WTC11 (cell line): ENCODE results near the gene FYN.

ENCODE experiments used
- ATF1 ChIP-seq: sonication (generic); formaldehyde crosslinking; IDR thresholded peaks from 2 replicates; pipeline ENCODE4 v1.8.1; 2023; ENCODE audit warnings: mild to moderate bottlenecking, moderate library complexity, missing genetic modification reagents
- CREB1 ChIP-seq: sonication (generic); formaldehyde crosslinking; IDR thresholded peaks from 2 replicates; pipeline ENCODE4 v1.8.0; 2023; ENCODE audit warnings: mild to moderate bottlenecking, missing genetic modification reagents
- ESRRA ChIP-seq: sonication (generic); formaldehyde crosslinking; IDR thresholded peaks from 2 replicates; pipeline ENCODE4 v1.8.1; 2022; ENCODE audit warnings: mild to moderate bottlenecking, missing genetic modification reagents, borderline replicate concordance
- ETV6 ChIP-seq: sonication (generic); formaldehyde crosslinking; IDR thresholded peaks from 2 replicates; pipeline ENCODE4 v1.8.1; 2022; ENCODE audit warnings: mild to moderate bottlenecking, missing genetic modification reagents
- ZNF423 ChIP-seq: fragments of 250-450 bp; sonication (Bioruptor Pico); IDR thresholded peaks from 2 replicates; pipeline ENCODE4 v2.1.2; 2022; ENCODE audit warnings: mild to moderate bottlenecking, moderate library complexity
- TF ChIP-seq, protein P1 (sequence below): sonication (generic); formaldehyde crosslinking; IDR thresholded peaks from 2 replicates; pipeline ENCODE4 v1.8.1; 2022; ENCODE audit warnings: low read depth, missing genetic modification reagents, borderline replicate concordance
- TF ChIP-seq, protein P2 (sequence below): sonication (generic); formaldehyde crosslinking; IDR thresholded peaks from 2 replicates; pipeline ENCODE4 v1.8.1; 2022; ENCODE audit warnings: mild to moderate bottlenecking, missing genetic modification reagents, moderate library complexity, borderline replicate concordance
- TF ChIP-seq, protein P3 (sequence below): sonication (generic); formaldehyde crosslinking; IDR thresholded peaks from 2 replicates; pipeline ENCODE4 v1.8.0; 2022; ENCODE audit warnings: mild to moderate bottlenecking, missing genetic modification reagents
- TF ChIP-seq, protein P4 (sequence below): sonication (generic); formaldehyde crosslinking; IDR thresholded peaks from 2 replicates; pipeline ENCODE4 v1.8.0; 2022; ENCODE audit warnings: missing genetic modification reagents
- TF ChIP-seq, protein P5 (sequence below): fragments of 200-600 bp; IDR thresholded peaks from 2 replicates; pipeline ENCODE4 v1.8.0; 2022; ENCODE audit warnings: antibody characterized with exemption

DNA sequence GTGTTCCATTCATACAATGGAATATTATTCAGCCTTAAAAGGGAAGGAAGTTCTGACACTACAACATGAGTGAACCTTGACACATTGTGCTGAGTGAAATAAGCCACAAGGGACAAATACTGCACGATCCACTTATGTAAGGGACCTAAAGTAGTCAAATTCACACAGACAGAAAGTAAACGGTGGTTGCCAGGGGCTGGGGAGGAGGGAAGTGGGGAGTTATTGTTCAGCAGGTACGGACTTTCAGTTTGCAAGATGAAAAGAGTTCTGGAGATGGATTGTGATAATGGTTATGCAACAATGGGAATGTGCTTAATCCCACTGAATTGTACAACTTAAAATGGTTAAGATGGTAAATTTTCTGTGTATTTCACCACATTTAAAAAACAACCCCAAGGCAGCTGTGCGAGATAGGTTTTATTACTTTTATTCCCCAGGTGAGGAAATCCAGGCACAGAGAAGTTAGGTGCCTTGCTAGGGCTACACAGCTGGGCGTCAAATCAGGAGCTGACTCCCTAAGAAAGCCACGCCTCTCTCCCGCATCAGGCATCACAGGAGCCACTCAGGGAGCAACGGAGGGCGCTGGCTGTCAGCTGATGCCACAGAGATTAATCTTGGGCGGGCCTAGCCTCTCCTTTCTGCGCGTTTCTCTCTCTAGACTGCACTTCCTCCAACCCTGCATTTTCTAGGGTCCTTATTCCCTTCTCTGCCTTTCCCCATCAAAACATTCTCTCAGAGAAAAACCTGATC is 258.2 kb downstream of the FYN start:
- TF ChIP-seq CREB1 (CRISPR knock-in tag) (no peak), ATF1 (no peak), ZNF423 (CRISPR knock-in tag) (no peak), ESRRA (CRISPR knock-in tag) (no peak), ETV6 (CRISPR knock-in tag) (no peak)
- TF ChIP-seq, protein P1, sequence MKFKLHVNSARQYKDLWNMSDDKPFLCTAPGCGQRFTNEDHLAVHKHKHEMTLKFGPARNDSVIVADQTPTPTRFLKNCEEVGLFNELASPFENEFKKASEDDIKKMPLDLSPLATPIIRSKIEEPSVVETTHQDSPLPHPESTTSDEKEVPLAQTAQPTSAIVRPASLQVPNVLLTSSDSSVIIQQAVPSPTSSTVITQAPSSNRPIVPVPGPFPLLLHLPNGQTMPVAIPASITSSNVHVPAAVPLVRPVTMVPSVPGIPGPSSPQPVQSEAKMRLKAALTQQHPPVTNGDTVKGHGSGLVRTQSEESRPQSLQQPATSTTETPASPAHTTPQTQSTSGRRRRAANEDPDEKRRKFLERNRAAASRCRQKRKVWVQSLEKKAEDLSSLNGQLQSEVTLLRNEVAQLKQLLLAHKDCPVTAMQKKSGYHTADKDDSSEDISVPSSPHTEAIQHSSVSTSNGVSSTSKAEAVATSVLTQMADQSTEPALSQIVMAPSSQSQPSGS (CRISPR knock-in tag), result no peak
- TF ChIP-seq, protein P2, sequence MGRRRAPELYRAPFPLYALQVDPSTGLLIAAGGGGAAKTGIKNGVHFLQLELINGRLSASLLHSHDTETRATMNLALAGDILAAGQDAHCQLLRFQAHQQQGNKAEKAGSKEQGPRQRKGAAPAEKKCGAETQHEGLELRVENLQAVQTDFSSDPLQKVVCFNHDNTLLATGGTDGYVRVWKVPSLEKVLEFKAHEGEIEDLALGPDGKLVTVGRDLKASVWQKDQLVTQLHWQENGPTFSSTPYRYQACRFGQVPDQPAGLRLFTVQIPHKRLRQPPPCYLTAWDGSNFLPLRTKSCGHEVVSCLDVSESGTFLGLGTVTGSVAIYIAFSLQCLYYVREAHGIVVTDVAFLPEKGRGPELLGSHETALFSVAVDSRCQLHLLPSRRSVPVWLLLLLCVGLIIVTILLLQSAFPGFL (CRISPR knock-in tag), result no peak
- TF ChIP-seq, protein P3, sequence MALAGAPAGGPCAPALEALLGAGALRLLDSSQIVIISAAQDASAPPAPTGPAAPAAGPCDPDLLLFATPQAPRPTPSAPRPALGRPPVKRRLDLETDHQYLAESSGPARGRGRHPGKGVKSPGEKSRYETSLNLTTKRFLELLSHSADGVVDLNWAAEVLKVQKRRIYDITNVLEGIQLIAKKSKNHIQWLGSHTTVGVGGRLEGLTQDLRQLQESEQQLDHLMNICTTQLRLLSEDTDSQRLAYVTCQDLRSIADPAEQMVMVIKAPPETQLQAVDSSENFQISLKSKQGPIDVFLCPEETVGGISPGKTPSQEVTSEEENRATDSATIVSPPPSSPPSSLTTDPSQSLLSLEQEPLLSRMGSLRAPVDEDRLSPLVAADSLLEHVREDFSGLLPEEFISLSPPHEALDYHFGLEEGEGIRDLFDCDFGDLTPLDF (CRISPR knock-in tag), result no peak
- TF ChIP-seq, protein P4, sequence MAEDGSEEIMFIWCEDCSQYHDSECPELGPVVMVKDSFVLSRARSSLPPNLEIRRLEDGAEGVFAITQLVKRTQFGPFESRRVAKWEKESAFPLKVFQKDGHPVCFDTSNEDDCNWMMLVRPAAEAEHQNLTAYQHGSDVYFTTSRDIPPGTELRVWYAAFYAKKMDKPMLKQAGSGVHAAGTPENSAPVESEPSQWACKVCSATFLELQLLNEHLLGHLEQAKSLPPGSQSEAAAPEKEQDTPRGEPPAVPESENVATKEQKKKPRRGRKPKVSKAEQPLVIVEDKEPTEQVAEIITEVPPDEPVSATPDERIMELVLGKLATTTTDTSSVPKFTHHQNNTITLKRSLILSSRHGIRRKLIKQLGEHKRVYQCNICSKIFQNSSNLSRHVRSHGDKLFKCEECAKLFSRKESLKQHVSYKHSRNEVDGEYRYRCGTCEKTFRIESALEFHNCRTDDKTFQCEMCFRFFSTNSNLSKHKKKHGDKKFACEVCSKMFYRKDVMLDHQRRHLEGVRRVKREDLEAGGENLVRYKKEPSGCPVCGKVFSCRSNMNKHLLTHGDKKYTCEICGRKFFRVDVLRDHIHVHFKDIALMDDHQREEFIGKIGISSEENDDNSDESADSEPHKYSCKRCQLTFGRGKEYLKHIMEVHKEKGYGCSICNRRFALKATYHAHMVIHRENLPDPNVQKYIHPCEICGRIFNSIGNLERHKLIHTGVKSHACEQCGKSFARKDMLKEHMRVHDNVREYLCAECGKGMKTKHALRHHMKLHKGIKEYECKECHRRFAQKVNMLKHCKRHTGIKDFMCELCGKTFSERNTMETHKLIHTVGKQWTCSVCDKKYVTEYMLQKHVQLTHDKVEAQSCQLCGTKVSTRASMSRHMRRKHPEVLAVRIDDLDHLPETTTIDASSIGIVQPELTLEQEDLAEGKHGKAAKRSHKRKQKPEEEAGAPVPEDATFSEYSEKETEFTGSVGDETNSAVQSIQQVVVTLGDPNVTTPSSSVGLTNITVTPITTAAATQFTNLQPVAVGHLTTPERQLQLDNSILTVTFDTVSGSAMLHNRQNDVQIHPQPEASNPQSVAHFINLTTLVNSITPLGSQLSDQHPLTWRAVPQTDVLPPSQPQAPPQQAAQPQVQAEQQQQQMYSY (CRISPR knock-in tag), result no peak
- TF ChIP-seq, protein P5, sequence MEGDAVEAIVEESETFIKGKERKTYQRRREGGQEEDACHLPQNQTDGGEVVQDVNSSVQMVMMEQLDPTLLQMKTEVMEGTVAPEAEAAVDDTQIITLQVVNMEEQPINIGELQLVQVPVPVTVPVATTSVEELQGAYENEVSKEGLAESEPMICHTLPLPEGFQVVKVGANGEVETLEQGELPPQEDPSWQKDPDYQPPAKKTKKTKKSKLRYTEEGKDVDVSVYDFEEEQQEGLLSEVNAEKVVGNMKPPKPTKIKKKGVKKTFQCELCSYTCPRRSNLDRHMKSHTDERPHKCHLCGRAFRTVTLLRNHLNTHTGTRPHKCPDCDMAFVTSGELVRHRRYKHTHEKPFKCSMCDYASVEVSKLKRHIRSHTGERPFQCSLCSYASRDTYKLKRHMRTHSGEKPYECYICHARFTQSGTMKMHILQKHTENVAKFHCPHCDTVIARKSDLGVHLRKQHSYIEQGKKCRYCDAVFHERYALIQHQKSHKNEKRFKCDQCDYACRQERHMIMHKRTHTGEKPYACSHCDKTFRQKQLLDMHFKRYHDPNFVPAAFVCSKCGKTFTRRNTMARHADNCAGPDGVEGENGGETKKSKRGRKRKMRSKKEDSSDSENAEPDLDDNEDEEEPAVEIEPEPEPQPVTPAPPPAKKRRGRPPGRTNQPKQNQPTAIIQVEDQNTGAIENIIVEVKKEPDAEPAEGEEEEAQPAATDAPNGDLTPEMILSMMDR, result no peak
